HCT116 (cell line): ENCODE measurements around the gene RPL3.

ENCODE experiments used
- ELF1 ChIP-seq: IDR thresholded peaks from 2 replicates; pipeline ENCODE4 v1.6.1; 2012; ENCODE audit warnings: low read depth, borderline replicate concordance
- EZH2 ChIP-seq: fragments of 200-600 bp; sonication (generic); IDR thresholded peaks from 2 replicates; pipeline ENCODE4 v1.6.1; 2017; ENCODE audit warnings: antibody characterized with exemption, mixed run types
- POLR2A ChIP-seq: IDR thresholded peaks from 2 replicates; pipeline ENCODE4 v1.7.0; 2011; ENCODE audit warnings: borderline replicate concordance; ENCODE audit not compliant: insufficient read depth, insufficient read length; ENCODE audit errors: extremely low read depth
- POLR2AphosphoS5 ChIP-seq: IDR thresholded peaks from 2 replicates; pipeline ENCODE4 v1.6.1; 2011; ENCODE audit warnings: mild to moderate bottlenecking, low read depth, low read length, moderate library complexity
- RAD21 ChIP-seq: IDR thresholded peaks from 2 replicates; pipeline ENCODE4 v1.6.1; 2012; ENCODE audit warnings: low read depth, mild to moderate bottlenecking
- ZFX ChIP-seq: fragments of 450-650 bp; IDR thresholded peaks from 2 replicates; pipeline ENCODE4 v1.6.1; 2017
- ZNF274 ChIP-seq: fragments of 200-500 bp; sonication (Bioruptor generic); IDR thresholded peaks from 2 replicates; pipeline ENCODE4 v1.6.1; 2014; ENCODE audit warnings: mild to moderate bottlenecking, low read depth, low read length, inconsistent platforms
- TF ChIP-seq, protein P1 (sequence below), 3 experiments: fragments of 200-600 bp in 1 of 3; sonication (generic) in 1 of 3; IDR thresholded peaks in 2 of 3; conservative IDR thresholded peaks in 1 of 3; 2 replicates each; pipeline ENCODE4 v1.5.1; 2012 to 2017; ENCODE audit warnings: low read depth in 2 of 3, low read length in 2 of 3, antibody characterized with exemption in 1 of 3, borderline replicate concordance in 1 of 3, control low read depth in 1 of 3, mild to moderate bottlenecking in 1 of 3, mixed read lengths in 1 of 3, mixed run types in 1 of 3, moderate library complexity in 1 of 3; ENCODE audit not compliant: insufficient read depth in 1 of 3
- TF ChIP-seq, protein P2 (sequence below): IDR thresholded peaks from 2 replicates; pipeline ENCODE4 v1.6.1; 2012
- TF ChIP-seq, protein P3 (sequence below): IDR thresholded peaks from 2 replicates; pipeline ENCODE4 v1.6.1; 2011; ENCODE audit warnings: mild to moderate bottlenecking, low read length, moderate library complexity; ENCODE audit not compliant: insufficient replicate concordance; ENCODE audit errors: extremely low read depth

DNA sequence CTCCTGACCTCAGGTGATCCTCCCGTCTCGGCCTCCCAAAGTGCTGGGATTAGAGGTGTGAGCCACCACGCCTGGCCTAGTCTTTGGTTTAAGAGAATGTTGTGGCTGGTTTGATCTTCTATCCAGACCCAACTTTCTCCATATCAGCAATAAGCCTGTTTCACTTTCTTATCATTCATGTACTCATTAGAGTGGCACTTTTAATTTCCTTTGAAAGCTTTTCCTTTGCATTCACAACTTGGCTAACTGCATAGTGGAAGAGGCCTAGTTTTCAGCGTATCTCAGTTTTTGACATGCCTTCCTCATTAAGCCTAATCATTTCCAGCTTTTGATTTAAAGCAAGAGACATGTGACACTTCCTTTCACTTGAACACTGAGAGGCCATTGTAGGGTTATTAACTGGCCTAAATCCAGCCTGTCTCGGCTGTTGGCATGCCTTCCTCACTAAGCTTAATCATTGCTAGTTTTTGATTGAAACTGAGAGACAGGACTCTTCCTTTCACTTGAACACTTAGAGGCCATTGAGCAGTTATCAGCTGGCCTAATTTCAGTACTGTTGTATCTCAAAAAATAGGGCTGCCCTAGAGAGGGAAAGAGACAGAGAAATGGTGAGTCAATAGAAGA is 13.1 kb upstream of the RPL3 start:
- TF ChIP-seq RAD21, result no peak
- TF ChIP-seq, protein P1, sequence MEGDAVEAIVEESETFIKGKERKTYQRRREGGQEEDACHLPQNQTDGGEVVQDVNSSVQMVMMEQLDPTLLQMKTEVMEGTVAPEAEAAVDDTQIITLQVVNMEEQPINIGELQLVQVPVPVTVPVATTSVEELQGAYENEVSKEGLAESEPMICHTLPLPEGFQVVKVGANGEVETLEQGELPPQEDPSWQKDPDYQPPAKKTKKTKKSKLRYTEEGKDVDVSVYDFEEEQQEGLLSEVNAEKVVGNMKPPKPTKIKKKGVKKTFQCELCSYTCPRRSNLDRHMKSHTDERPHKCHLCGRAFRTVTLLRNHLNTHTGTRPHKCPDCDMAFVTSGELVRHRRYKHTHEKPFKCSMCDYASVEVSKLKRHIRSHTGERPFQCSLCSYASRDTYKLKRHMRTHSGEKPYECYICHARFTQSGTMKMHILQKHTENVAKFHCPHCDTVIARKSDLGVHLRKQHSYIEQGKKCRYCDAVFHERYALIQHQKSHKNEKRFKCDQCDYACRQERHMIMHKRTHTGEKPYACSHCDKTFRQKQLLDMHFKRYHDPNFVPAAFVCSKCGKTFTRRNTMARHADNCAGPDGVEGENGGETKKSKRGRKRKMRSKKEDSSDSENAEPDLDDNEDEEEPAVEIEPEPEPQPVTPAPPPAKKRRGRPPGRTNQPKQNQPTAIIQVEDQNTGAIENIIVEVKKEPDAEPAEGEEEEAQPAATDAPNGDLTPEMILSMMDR (IDR thresholded peaks at IDR 0.05 in 2 of 3, conservative IDR thresholded peaks at IDR 0.05 in 1 of 3; ENCODE audit: borderline replicate concordance in 1 of 3, insufficient read depth in 1 of 3, low read depth in 2 of 3, low read length in 2 of 3), result no peak
- no peak for TF ChIP-seq EZH2
- TF ChIP-seq ZFX, result no peak
- no peak for TF ChIP-seq POLR2A
- TF ChIP-seq, protein P2, sequence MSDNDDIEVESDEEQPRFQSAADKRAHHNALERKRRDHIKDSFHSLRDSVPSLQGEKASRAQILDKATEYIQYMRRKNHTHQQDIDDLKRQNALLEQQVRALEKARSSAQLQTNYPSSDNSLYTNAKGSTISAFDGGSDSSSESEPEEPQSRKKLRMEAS, result no peak
- TF ChIP-seq ELF1, result no peak
- TF ChIP-seq ZNF274, result no peak
- TF ChIP-seq, protein P3, sequence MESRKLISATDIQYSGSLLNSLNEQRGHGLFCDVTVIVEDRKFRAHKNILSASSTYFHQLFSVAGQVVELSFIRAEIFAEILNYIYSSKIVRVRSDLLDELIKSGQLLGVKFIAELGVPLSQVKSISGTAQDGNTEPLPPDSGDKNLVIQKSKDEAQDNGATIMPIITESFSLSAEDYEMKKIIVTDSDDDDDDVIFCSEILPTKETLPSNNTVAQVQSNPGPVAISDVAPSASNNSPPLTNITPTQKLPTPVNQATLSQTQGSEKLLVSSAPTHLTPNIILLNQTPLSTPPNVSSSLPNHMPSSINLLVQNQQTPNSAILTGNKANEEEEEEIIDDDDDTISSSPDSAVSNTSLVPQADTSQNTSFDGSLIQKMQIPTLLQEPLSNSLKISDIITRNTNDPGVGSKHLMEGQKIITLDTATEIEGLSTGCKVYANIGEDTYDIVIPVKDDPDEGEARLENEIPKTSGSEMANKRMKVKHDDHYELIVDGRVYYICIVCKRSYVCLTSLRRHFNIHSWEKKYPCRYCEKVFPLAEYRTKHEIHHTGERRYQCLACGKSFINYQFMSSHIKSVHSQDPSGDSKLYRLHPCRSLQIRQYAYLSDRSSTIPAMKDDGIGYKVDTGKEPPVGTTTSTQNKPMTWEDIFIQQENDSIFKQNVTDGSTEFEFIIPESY, result no peak
- TF ChIP-seq POLR2AphosphoS5, result no peak
